Measurements from ENCODE around the gene CLEC2D. TPM values are rescaled to one million over a fixed set of nuclear protein-coding genes. Genes with fewer than 3 reads are reported as not detected.
A peak's percentile ranks its signal among the peaks of the same experiment; 100 is the strongest.

The CLEC2D gene
- total and polyA plus RNA-seq, 2 donors from 2014 or later = 2.5 to 22.4 TPM

DNA sequence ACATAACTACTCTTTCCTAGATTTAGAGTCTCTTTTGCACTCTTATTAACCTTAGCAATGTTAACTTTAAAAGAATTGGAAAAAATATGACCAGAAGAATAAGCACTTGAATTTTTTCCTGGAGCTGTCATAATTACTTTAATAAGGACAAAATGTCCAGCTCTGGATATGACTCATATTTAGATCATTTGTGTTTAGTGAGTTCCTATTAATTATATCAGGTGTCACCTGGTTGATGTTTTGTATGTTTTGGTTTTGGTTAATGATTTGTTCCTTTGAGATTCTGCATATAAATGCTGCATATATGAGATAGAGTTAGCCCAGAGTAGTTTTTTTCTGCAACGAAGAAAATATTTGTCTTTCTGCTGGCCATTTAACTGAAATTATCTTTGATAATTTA, 58.3 kb downstream of the CLEC2D start:
- Histone ChIP-seq H3K27me3 (ENCODE audit: control insufficient read depth, insufficient read depth, low read length) (no peaks in the 10 kb centered on the region), H3K4me3 (ENCODE audit: low read length in 3 of 3) (no peak overlapping the region), H3K27ac (ENCODE audit: low read depth in 2 of 2, low read length in 2 of 2) (no peak overlapping the region), H3K36me3 (ENCODE audit: control insufficient read depth in 2 of 3, insufficient read depth in 3 of 3, low read length in 3 of 3) (no peaks in the 10 kb centered on the region), H3K9ac (ENCODE audit: low read length in 3 of 3) (no peak overlapping the region), H3K4me1 (ENCODE audit: control insufficient read depth in 2 of 3, insufficient read depth in 2 of 3, low read depth in 1 of 3, low read length in 3 of 3) (no peaks in the 10 kb centered on the region), H3K9me3 (ENCODE audit: control insufficient read depth in 2 of 3, insufficient read depth in 1 of 3, low read length in 3 of 3) (no peaks in the 10 kb centered on the region)
- no peak for DNase-seq
- intact Hi-C loops (cut with DNase I) = no loop called here
- TF ChIP-seq, protein P1, sequence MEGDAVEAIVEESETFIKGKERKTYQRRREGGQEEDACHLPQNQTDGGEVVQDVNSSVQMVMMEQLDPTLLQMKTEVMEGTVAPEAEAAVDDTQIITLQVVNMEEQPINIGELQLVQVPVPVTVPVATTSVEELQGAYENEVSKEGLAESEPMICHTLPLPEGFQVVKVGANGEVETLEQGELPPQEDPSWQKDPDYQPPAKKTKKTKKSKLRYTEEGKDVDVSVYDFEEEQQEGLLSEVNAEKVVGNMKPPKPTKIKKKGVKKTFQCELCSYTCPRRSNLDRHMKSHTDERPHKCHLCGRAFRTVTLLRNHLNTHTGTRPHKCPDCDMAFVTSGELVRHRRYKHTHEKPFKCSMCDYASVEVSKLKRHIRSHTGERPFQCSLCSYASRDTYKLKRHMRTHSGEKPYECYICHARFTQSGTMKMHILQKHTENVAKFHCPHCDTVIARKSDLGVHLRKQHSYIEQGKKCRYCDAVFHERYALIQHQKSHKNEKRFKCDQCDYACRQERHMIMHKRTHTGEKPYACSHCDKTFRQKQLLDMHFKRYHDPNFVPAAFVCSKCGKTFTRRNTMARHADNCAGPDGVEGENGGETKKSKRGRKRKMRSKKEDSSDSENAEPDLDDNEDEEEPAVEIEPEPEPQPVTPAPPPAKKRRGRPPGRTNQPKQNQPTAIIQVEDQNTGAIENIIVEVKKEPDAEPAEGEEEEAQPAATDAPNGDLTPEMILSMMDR (IDR thresholded peaks at IDR 0.05; ENCODE audit: borderline replicate concordance, extremely low read depth, insufficient read depth) = no peak
- FAIRE-seq = peak; percentile 55

DNA sequence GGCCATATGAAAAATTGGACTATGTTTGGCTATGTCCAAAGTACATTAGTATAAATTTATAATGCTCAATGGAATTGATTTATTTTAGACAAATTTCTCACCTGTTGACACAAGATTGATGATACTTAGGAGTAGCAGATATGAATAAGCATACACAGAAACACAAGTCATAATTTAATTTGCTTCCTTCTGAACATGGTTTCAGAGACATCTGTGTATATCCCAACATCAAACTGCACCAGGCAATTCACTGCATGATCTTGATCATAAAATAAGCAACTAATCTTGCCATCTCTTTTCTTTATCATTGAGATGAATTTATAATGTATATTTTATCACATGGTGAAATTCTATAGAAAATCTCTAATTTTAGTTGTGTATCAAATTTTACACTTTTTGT, 59.6 kb downstream of the CLEC2D start:
- Histone ChIP-seq H3K9ac (ENCODE audit: low read length in 3 of 3) (no peak overlapping the region), H3K27ac (ENCODE audit: low read depth in 2 of 2, low read length in 2 of 2) (no peak overlapping the region), H3K36me3 (ENCODE audit: control insufficient read depth in 2 of 3, insufficient read depth in 3 of 3, low read length in 3 of 3) (no peaks in the 10 kb centered on the region), H3K4me3 (ENCODE audit: low read length in 3 of 3) (no peak overlapping the region), H3K27me3 (ENCODE audit: control insufficient read depth, insufficient read depth, low read length) (no peaks in the 10 kb centered on the region), H3K4me1 (ENCODE audit: control insufficient read depth in 2 of 3, insufficient read depth in 2 of 3, low read depth in 1 of 3, low read length in 3 of 3) (no peaks in the 10 kb centered on the region), H3K9me3 (ENCODE audit: control insufficient read depth in 2 of 3, insufficient read depth in 1 of 3, low read length in 3 of 3) (no peaks in the 10 kb centered on the region)
- no peak for FAIRE-seq
- TF ChIP-seq, protein P1 (IDR thresholded peaks at IDR 0.05; ENCODE audit: borderline replicate concordance, extremely low read depth, insufficient read depth) = no peak
- DNase-seq = no peak
- intact Hi-C loops (cut with DNase I) = no loop called here

DNA sequence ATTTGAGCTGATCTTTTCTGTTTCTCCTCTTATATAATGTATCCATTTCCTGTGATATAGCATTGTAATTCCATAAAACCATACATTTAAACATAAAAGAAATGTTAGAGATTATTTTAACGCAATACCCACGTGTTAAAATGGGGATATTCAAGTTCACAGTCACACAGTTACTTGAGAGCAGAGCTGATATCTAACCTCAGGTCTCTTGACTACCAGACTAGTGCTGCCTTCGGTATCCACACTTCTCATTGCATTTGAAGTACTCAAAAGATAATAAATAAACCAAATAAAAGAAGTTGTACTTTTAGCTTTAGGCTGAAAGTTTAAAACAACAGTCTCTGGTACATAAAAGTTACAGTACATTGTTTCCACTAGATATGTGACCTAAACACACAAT, 60.5 kb downstream of the CLEC2D start:
- Histone ChIP-seq H3K4me3 (ENCODE audit: low read length in 3 of 3) (no peak overlapping the region), H3K27ac (ENCODE audit: low read depth in 2 of 2, low read length in 2 of 2) (no peak overlapping the region), H3K27me3 (ENCODE audit: control insufficient read depth, insufficient read depth, low read length) (no peaks in the 10 kb centered on the region), H3K9me3 (ENCODE audit: control insufficient read depth in 2 of 3, insufficient read depth in 1 of 3, low read length in 3 of 3) (no peaks in the 10 kb centered on the region), H3K9ac (ENCODE audit: low read length in 3 of 3) (no peak overlapping the region), H3K4me1 (ENCODE audit: control insufficient read depth in 2 of 3, insufficient read depth in 2 of 3, low read depth in 1 of 3, low read length in 3 of 3) (no peaks in the 10 kb centered on the region), H3K36me3 (ENCODE audit: control insufficient read depth in 2 of 3, insufficient read depth in 3 of 3, low read length in 3 of 3) (no peaks in the 10 kb centered on the region)
- no peak for DNase-seq
- intact Hi-C loops (cut with DNase I) = no loop called here
- no peak for FAIRE-seq
- TF ChIP-seq, protein P1 (IDR thresholded peaks at IDR 0.05; ENCODE audit: borderline replicate concordance, extremely low read depth, insufficient read depth) = no peak

DNA sequence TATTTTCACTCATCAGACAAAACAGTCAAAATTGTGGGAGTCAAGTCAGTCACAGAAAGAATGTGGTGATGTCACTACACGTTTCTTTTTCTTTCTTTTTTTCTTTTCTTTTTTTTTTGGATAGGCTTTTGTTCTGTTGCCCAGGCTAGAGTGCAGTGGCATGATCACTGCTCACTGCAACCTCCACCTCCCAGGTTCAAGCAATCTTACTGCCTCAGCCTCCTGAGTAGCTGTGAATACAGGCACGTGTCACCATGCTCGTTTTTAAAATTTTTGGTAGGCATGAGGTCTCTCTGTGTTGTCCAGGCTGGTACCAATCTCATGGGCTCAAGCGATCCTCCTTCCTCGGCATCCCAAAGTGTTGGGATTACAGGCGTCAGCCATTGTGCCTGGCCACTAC, 61.1 kb downstream of the CLEC2D start:
- H3K9me3 ChIP-seq (ENCODE audit: control insufficient read depth in 2 of 3, insufficient read depth in 1 of 3, low read length in 3 of 3) = no peaks in the 10 kb centered on the region
- H3K9ac ChIP-seq (ENCODE audit: low read length in 3 of 3) = no peak overlapping the region
- TF ChIP-seq, protein P1 (IDR thresholded peaks at IDR 0.05; ENCODE audit: borderline replicate concordance, extremely low read depth, insufficient read depth) = no peak
- FAIRE-seq = no peak
- no peaks in the 10 kb centered on the region for H3K27me3 ChIP-seq (ENCODE audit: control insufficient read depth, insufficient read depth, low read length)
- no peaks in the 10 kb centered on the region for H3K36me3 ChIP-seq (ENCODE audit: control insufficient read depth in 2 of 3, insufficient read depth in 3 of 3, low read length in 3 of 3)
- H3K4me1 ChIP-seq (ENCODE audit: control insufficient read depth in 2 of 3, insufficient read depth in 2 of 3, low read depth in 1 of 3, low read length in 3 of 3) = no peaks in the 10 kb centered on the region
- no peak overlapping the region for H3K4me3 ChIP-seq (ENCODE audit: low read length in 3 of 3)
- no peak for DNase-seq
- intact Hi-C loops (cut with DNase I) = no loop called here
- H3K27ac ChIP-seq (ENCODE audit: low read depth in 2 of 2, low read length in 2 of 2) = no peak overlapping the region

Data from kidney (tissue), 14 donors.